ENCODE results near the gene TRAF3.

The TRAF3 gene

DNA sequence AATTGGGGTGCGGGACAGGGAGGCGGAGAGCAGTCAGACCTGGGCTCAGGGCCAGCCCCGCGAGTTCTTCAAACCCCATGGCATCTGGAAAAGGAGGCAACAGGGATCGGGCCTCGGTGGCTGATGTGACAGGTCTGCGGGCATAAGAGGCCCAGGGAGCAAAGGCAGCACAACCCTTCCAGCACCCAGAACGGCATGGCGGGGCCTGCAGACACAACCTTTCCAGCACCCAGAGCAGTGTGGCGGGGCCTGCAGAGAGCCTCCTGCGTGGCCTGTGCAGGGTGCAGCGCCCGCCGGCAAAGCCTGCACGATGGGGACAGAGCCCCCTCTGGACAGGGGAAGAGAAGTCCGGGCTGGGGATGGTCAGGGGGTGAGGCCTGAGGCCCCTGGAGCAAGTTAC is 26.2 kb upstream of the TRAF3 start:
- no peak for DNase-seq (ENCODE audit: low read depth)
- TF ChIP-seq, protein P1, sequence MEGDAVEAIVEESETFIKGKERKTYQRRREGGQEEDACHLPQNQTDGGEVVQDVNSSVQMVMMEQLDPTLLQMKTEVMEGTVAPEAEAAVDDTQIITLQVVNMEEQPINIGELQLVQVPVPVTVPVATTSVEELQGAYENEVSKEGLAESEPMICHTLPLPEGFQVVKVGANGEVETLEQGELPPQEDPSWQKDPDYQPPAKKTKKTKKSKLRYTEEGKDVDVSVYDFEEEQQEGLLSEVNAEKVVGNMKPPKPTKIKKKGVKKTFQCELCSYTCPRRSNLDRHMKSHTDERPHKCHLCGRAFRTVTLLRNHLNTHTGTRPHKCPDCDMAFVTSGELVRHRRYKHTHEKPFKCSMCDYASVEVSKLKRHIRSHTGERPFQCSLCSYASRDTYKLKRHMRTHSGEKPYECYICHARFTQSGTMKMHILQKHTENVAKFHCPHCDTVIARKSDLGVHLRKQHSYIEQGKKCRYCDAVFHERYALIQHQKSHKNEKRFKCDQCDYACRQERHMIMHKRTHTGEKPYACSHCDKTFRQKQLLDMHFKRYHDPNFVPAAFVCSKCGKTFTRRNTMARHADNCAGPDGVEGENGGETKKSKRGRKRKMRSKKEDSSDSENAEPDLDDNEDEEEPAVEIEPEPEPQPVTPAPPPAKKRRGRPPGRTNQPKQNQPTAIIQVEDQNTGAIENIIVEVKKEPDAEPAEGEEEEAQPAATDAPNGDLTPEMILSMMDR (IDR thresholded peaks at IDR 0.05; ENCODE audit: low read length, missing control alignments): no peak
- H3K4me3 ChIP-seq (replicated peaks; ENCODE audit: low read depth, low read length): no peak overlapping the region

DNA sequence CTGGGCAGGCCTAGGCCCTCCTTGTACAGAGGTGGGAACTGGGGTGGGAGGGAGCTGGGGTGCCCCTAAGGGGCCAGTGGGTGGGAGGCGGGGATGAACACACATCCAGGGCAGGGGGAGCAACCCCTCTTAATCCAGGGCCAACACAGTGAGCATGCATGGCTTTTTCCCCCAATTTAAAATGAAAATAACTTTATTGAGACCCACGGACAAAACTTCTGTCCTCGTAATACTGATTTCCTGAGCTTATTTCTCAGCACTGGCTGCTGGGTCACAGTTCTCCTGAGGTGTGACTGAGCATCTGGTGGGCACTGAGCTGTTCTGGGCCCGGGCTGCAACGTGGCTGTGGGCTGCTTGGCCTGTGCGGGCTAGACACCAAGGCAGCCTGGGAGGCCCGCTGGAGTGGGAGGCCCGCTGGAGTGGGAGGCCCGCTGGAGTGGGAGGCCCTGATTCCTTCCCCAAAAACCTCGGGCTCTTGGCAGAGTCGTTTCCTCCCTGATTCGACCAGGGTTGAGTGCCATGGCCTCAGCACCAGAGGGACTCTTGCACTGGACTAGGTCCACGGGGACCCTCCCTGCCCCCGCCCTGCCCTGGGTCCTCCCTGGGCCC is 24.9 kb upstream of the TRAF3 start:
- no peak overlapping the region for H3K4me3 ChIP-seq (replicated peaks; ENCODE audit: low read depth, low read length)
- DNase-seq (ENCODE audit: low read depth): no peak
- TF ChIP-seq, protein P1 (IDR thresholded peaks at IDR 0.05; ENCODE audit: low read length, missing control alignments): no peak

DNA sequence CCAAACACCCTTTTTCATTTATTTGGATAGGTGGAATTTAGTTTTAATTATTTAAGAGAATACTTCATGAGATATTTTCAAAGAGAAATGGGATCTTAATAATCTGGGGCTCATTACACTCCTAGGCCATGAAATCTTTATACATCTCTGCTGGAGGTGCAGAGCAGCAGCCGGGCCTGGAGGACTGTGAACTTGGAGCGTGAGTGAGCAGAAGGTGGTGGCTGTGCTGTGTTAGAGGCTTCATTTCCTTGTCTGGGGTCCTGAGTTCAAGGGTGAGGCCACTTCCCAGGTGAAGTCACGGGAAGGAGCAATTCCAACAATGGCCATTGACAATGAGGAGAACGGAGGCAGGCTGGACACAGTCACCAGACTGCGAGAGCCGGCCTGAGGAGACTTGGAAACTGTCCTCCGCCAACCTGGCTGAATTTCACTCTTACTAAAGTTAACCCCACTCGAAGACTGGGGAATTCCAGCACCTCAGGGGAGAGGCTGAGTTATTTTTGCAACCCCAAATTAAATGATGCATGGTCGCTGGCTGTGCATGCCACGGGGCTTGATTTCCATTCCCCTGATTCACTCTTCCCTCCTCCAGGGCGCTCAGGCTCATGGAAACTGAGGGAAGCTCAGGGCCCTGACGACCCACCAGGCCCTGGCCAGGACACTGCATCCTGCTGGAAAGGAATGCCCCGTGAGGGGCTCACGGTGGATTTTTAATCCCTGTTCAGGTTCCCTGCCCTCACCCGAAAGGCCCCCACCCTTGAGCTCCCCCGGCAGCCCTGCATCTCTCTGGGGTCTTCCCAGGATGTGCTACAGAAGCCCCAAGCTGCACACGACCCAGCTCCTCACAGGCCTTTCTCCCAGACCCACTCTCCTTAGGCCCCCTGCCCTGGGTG is 22.6 kb upstream of the TRAF3 start:
- DNase-seq (ENCODE audit: low read depth): no peak
- TF ChIP-seq, protein P1 (IDR thresholded peaks at IDR 0.05; ENCODE audit: low read length, missing control alignments): no peak
- H3K4me3 ChIP-seq (replicated peaks; ENCODE audit: low read depth, low read length): no peak overlapping the region

DNA sequence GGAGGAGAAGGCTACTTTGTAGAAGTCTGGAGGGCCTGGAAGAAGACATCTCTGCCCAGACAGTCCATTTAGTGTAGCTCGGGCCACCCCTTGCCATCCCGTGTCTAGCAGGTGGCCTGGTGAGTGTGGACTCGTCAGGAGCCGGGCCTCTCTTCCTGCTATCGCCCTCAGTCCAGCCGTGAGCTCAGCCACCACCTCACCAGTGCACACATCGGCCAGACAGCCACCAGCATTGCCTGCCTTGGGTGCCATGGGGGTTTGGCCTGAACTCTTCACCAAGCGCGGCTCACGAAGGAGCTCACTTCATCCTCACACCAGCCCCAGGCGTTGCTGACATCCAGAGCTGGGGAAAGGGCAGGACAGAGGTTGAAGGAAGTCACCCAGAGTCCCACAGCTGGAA is 19.6 kb upstream of the TRAF3 start:
- TF ChIP-seq, protein P1 (IDR thresholded peaks at IDR 0.05; ENCODE audit: low read length, missing control alignments): no peak
- no peak for DNase-seq (ENCODE audit: low read depth)
- H3K4me3 ChIP-seq (replicated peaks; ENCODE audit: low read depth, low read length): no peak overlapping the region

DNA sequence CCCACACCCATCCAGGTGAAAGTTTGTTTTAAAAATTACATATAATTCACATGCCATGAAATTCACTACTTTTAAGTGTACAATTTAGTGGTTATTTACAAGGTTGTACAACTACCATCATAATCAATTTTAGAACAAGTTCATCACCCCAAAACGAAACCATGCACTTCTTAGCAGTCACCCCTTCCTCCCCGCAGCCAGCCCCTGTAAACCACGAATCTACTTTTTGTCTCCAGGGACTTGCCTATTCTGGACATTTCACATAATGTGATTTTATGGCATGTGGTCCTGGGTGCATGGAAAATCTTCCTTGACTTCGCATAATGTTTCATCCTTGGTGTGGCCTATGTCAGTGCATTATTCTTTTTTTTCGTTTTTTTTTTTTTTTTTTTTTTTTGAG is 19.2 kb upstream of the TRAF3 start:
- no peak for DNase-seq (ENCODE audit: low read depth)
- TF ChIP-seq, protein P1 (IDR thresholded peaks at IDR 0.05; ENCODE audit: low read length, missing control alignments): no peak
- no peak overlapping the region for H3K4me3 ChIP-seq (replicated peaks; ENCODE audit: low read depth, low read length)

DNA sequence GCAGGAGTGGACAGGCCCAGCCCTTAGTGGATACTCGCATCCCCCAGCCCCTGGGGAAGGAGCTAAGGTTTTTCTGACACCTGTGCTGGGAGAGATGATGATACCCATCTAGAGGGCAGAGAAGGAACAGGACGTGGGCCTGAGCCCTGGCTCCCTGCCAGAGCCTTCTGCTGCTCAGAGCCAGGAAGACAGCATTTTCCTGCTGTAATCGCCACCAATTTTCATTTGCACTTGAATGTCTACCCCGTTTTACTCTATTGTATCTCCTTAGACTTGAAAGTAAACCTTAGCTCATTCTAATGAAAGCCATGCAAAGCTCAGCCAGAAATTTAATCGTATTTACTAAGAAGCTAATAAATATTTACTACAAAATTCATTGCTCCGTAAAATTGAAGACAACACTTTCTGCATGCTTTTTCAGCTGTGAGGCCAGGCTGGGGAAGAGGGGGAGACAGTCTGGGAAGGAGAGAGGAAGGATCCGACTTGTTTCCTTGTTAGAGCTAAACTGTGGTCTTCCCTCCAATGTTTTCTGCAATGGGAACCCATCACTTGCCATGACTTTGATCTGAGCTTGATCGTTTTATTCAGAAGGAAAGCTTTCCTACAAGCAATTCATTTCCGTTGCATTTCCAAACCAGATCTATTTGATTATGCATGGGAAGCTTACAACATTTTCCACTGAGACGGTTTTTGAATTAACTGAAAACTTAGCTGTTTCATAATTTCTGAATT is 17.6 kb upstream of the TRAF3 start:
- DNase-seq (ENCODE audit: low read depth): no peak
- H3K4me3 ChIP-seq (replicated peaks; ENCODE audit: low read depth, low read length): no peak overlapping the region
- TF ChIP-seq, protein P1 (IDR thresholded peaks at IDR 0.05; ENCODE audit: low read length, missing control alignments): no peak

Data from fibroblast of pulmonary artery (primary cell).